ENCODE data around the gene USP13. TPM values are rescaled to one million over a fixed set of nuclear protein-coding genes. Genes with fewer than 3 reads are reported as not detected.

The USP13 gene
- total RNA-seq, 1 experiment from 2014 or later: 27.8 TPM

- no peak for TF ChIP-seq POLR2AphosphoS5 (IDR thresholded peaks at IDR 0.05; ENCODE audit: low read depth, low read length)
- TF ChIP-seq TCF7L2 (IDR thresholded peaks at IDR 0.05; ENCODE audit: low read depth, low read length): no peak
- TF ChIP-seq REST (IDR thresholded peaks at IDR 0.05; ENCODE audit: insufficient read depth in 1 of 2, low read depth in 2 of 2, low read length in 1 of 2): no peak
- no peak for TF ChIP-seq CTCF (IDR thresholded peaks at IDR 0.05)
- TF ChIP-seq SIN3A (IDR thresholded peaks at IDR 0.05; ENCODE audit: borderline replicate concordance, insufficient read depth, low read depth, low read length): no peak
- H3K36me3 ChIP-seq (ENCODE audit: control insufficient read depth, insufficient read depth, low read length): peaks cover 16% of the 10 kb centered on the region
- intact Hi-C loops (cut with micrococcal nuclease; ENCODE audit: unreplicated experiment): no loop called here
- ATAC-seq: no peak
- POLR2A ChIA-PET: interaction anchor here (0.7 kb wide), 1 partner anchor 558 kb away, joined by 5 read pairs; no protein-coding TSS in a partner anchor
- in situ Hi-C loops (cut with HindIII; ENCODE audit: low pct_unique_long_range_greater_than_20kb, low sequenced_read_pairs): no loop called here
- BruUV-seq (replicated peaks): no TSS peak
- DNase-seq (ENCODE audit: low read depth, low spot score): no peak
- no peaks in the 10 kb centered on the region for H3K27me3 ChIP-seq (ENCODE audit: control insufficient read depth, insufficient read depth, low read length)
- no peak overlapping the region for H3K27ac ChIP-seq (ENCODE audit: low read length)
- no peaks in the 10 kb centered on the region for H3K9me3 ChIP-seq (ENCODE audit: control insufficient read depth, insufficient read depth, low read depth, low read length)
- CTCF ChIA-PET: no interaction called here
- H3K4me1 ChIP-seq (ENCODE audit: control insufficient read depth, insufficient read depth, low read length): no peaks in the 10 kb centered on the region; the same call in 1 of the 2 replicates
- no peak overlapping the region for H3K4me3 ChIP-seq (ENCODE audit: low read depth in 2 of 2, low read length in 2 of 2)
Observed at GRCh38 chr3:179615458-179616173, 37.2 kb upstream of the USP13 start.

DNA sequence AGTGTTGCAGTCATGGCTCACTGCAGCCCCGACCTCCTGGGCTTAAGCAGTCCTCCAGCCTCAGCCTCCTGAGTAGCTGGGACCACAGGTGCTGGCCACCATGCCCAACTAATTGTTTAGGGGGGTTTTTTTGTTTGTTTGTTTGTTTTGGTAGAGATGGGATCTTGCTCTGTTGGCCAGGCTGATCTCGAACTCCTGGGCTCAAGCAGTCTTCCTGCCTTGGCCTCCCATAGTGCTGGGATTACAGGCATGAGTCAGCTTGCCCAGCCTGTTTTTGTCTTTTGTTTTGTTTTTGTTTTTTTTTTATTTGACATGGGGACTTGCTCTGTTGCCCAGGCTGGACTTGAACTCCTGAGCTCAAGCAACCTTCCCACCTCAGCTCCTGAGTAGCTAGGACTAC is 30.8 kb upstream of the USP13 start:
- TF ChIP-seq REST (IDR thresholded peaks at IDR 0.05; ENCODE audit: insufficient read depth in 1 of 2, low read depth in 2 of 2, low read length in 1 of 2) (no peak), SIN3A (IDR thresholded peaks at IDR 0.05; ENCODE audit: borderline replicate concordance, insufficient read depth, low read depth, low read length) (no peak), CTCF (IDR thresholded peaks at IDR 0.05) (no peak), POLR2AphosphoS5 (IDR thresholded peaks at IDR 0.05; ENCODE audit: low read depth, low read length) (no peak), TCF7L2 (IDR thresholded peaks at IDR 0.05; ENCODE audit: low read depth, low read length) (no peak)
- H3K4me1 ChIP-seq (ENCODE audit: control insufficient read depth, insufficient read depth, low read length): no peaks in the 10 kb centered on the region
- ChIA-PET CTCF (no interaction called here), POLR2A (no interaction called here)
- peaks cover 20% of the 10 kb centered on the region for H3K36me3 ChIP-seq (ENCODE audit: control insufficient read depth, insufficient read depth, low read length)
- DNase-seq (ENCODE audit: low read depth, low spot score) (no peak), ATAC-seq (no peak)
- intact Hi-C loops (cut with micrococcal nuclease; ENCODE audit: unreplicated experiment): no loop called here
- in situ Hi-C loops (cut with HindIII; ENCODE audit: low pct_unique_long_range_greater_than_20kb, low sequenced_read_pairs): no loop called here
- H3K4me3 ChIP-seq (ENCODE audit: low read depth in 2 of 2, low read length in 2 of 2): no peak overlapping the region
- H3K9me3 ChIP-seq (ENCODE audit: control insufficient read depth, insufficient read depth, low read depth, low read length): no peaks in the 10 kb centered on the region
- H3K27ac ChIP-seq (ENCODE audit: low read length): no peak overlapping the region
- H3K27me3 ChIP-seq (ENCODE audit: control insufficient read depth, insufficient read depth, low read length): no peaks in the 10 kb centered on the region
- BruUV-seq (replicated peaks): no TSS peak
